Measurements from ENCODE around the gene PATL1. TPM values are rescaled to one million over a fixed set of nuclear protein-coding genes. Genes with fewer than 3 reads are reported as not detected.

Gene PATL1
- 8.2 and 11.6 TPM in 2 replicates for total RNA-seq
- 66.4 and 68.1 TPM in 2 replicates for polyA plus RNA-seq
- polyA plus RNA-seq (2012) = 31.5 and 31.8 TPM in 2 replicates
- polyA minus RNA-seq (ENCODE audit: low replicate concordance) = 36.2 and 43.5 TPM in 2 replicates

- Histone ChIP-seq H3K4me1 (ENCODE audit: control insufficient read depth, extremely low read depth, insufficient read depth, low read length) (no peaks in the 10 kb centered on the region), H4K20me1 (ENCODE audit: control insufficient read depth, extremely low read depth, insufficient read depth, low read length) (no peaks in the 10 kb centered on the region), H3K4me2 (ENCODE audit: extremely low read depth, insufficient read depth, low read length) (peak within 1 kb of the TSS; percentile 95), H3K9ac (ENCODE audit: insufficient read depth, low read length) (peak within 1 kb of the TSS; percentile 84), H3K9me3 (ENCODE audit: control insufficient read depth, insufficient read depth, low read depth, low read length) (no peaks in the 10 kb centered on the region), H3K27ac (ENCODE audit: insufficient read depth, low read length) (peak within 1 kb of the TSS; percentile 90), H3K4me3 (replicated peaks in 1 of 4; ENCODE audit: control extremely low read depth in 1 of 4, insufficient read depth in 1 of 4, low read depth in 3 of 4, low read length in 4 of 4) (peak within 1 kb of the TSS; percentile 46 to 85 (median 66)), H2AFZ (ENCODE audit: low read length) (peak within 1 kb of the TSS; percentile 57), H3K36me3 (ENCODE audit: control insufficient read depth, insufficient read depth, low read length) (peaks cover 4% of the 10 kb centered on the region), H3K27me3 (ENCODE audit: control insufficient read depth, insufficient read depth, low read length) (no peaks in the 10 kb centered on the region), H3K79me2 (ENCODE audit: control insufficient read depth, insufficient read depth, low read length) (peaks cover 31% of the 10 kb centered on the region)
- DNase-seq (ENCODE audit: low read depth in 2 of 2) = peak; percentile 97 to 99
- TF ChIP-seq CTCF (conservative IDR thresholded peaks at IDR 0.05 in 1 of 2, IDR thresholded peaks at IDR 0.05 in 1 of 2; ENCODE audit: low read depth in 1 of 2, low read length in 2 of 2) (no peak), EZH2 (IDR thresholded peaks at IDR 0.05; ENCODE audit: low read length, missing control alignments) (no peak)
Measured at GRCh38 chr11:59668950-59669610, at the start of gene PATL1. PATL1 (minus strand) TSS chr11:59669037; CDS start chr11:59668895, 142 bp downstream.

GRCh38 chr11:59716051-59716450, 47.2 kb upstream of the PATL1 start:
- Histone ChIP-seq H3K4me1 (ENCODE audit: control insufficient read depth, extremely low read depth, insufficient read depth, low read length) (no peaks in the 10 kb centered on the region), H4K20me1 (ENCODE audit: control insufficient read depth, extremely low read depth, insufficient read depth, low read length) (no peaks in the 10 kb centered on the region), H3K36me3 (ENCODE audit: control insufficient read depth, insufficient read depth, low read length) (no peaks in the 10 kb centered on the region), H3K27ac (ENCODE audit: insufficient read depth, low read length) (no peak overlapping the region), H3K27me3 (ENCODE audit: control insufficient read depth, insufficient read depth, low read length) (no peaks in the 10 kb centered on the region), H2AFZ (ENCODE audit: low read length) (no peak overlapping the region), H3K4me3 (replicated peaks in 1 of 4; ENCODE audit: control extremely low read depth in 1 of 4, insufficient read depth in 1 of 4, low read depth in 3 of 4, low read length in 4 of 4) (no peak overlapping the region), H3K9ac (ENCODE audit: insufficient read depth, low read length) (no peak overlapping the region), H3K4me2 (ENCODE audit: extremely low read depth, insufficient read depth, low read length) (no peak overlapping the region), H3K79me2 (ENCODE audit: control insufficient read depth, insufficient read depth, low read length) (no peaks in the 10 kb centered on the region), H3K9me3 (ENCODE audit: control insufficient read depth, insufficient read depth, low read depth, low read length) (no peaks in the 10 kb centered on the region)
- TF ChIP-seq EZH2 (IDR thresholded peaks at IDR 0.05; ENCODE audit: low read length, missing control alignments) = no peak
- TF ChIP-seq CTCF (conservative IDR thresholded peaks at IDR 0.05 in 1 of 2, IDR thresholded peaks at IDR 0.05 in 1 of 2; ENCODE audit: low read depth in 1 of 2, low read length in 2 of 2) = no peak
- DNase-seq (ENCODE audit: low read depth in 2 of 2) = no peak

GRCh38 chr11:59713745-59714144, 44.9 kb upstream of the PATL1 start, which contains the start of gene OR10V1:
OR10V1 (minus strand) TSS chr11:59713845; CDS start chr11:59713845, 0 bp downstream.
- TF ChIP-seq CTCF (conservative IDR thresholded peaks at IDR 0.05 in 1 of 2, IDR thresholded peaks at IDR 0.05 in 1 of 2; ENCODE audit: low read depth in 1 of 2, low read length in 2 of 2) = no peak
- TF ChIP-seq EZH2 (IDR thresholded peaks at IDR 0.05; ENCODE audit: low read length, missing control alignments) = no peak
- Histone ChIP-seq H4K20me1 (ENCODE audit: control insufficient read depth, extremely low read depth, insufficient read depth, low read length) (no peaks in the 10 kb centered on the region), H2AFZ (ENCODE audit: low read length) (no peak within 1 kb of the TSS)

More at GRCh38 chr11:59713745-59714144, 44.9 kb upstream of the PATL1 start, which contains the start of gene OR10V1:
- H3K27ac ChIP-seq (ENCODE audit: insufficient read depth, low read length) = no peak within 1 kb of the TSS
- H3K4me2 ChIP-seq (ENCODE audit: extremely low read depth, insufficient read depth, low read length) = no peak within 1 kb of the TSS
- H3K4me3 ChIP-seq (replicated peaks in 1 of 4; ENCODE audit: control extremely low read depth in 1 of 4, insufficient read depth in 1 of 4, low read depth in 3 of 4, low read length in 4 of 4) = no peak within 1 kb of the TSS
- H3K4me1 ChIP-seq (ENCODE audit: control insufficient read depth, extremely low read depth, insufficient read depth, low read length) = no peaks in the 10 kb centered on the region
- no peaks in the 10 kb centered on the region for H3K79me2 ChIP-seq (ENCODE audit: control insufficient read depth, insufficient read depth, low read length)
- H3K9me3 ChIP-seq (ENCODE audit: control insufficient read depth, insufficient read depth, low read depth, low read length) = no peaks in the 10 kb centered on the region
- H3K36me3 ChIP-seq (ENCODE audit: control insufficient read depth, insufficient read depth, low read length) = no peaks in the 10 kb centered on the region
- H3K9ac ChIP-seq (ENCODE audit: insufficient read depth, low read length) = no peak within 1 kb of the TSS
- no peaks in the 10 kb centered on the region for H3K27me3 ChIP-seq (ENCODE audit: control insufficient read depth, insufficient read depth, low read length)
- DNase-seq (ENCODE audit: low read depth in 2 of 2) = no peak

Data from fibroblast of lung (primary cell).